ENCODE data around the gene ANKRD53.
"Not testable (repeated sequence)": the region's sequence is repeated elsewhere in the genome, so short reads cannot be mapped to it uniquely, and the experiment has no call there.

The ANKRD53 gene

DNA sequence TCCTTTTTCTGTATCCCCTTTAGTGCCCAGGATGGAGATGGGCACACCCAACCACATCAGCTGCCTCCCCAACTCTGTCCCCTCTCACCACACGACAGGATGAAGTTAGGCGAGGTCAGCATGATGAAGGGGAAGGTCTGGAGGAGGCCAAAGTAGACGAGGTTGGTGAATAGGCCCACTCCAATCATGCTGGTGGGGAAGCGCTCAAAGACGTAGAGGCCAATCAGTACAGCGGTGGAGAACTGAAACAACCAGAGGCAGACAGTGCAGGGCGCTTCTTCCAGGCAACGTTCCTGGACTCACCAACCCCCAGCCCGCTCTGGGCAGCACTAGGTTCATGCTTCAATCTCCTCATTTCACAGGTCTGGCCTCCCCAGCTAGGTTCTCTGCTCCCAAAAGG is 13.3 kb downstream of the ANKRD53 start:
- DNase-seq = no peak

DNA sequence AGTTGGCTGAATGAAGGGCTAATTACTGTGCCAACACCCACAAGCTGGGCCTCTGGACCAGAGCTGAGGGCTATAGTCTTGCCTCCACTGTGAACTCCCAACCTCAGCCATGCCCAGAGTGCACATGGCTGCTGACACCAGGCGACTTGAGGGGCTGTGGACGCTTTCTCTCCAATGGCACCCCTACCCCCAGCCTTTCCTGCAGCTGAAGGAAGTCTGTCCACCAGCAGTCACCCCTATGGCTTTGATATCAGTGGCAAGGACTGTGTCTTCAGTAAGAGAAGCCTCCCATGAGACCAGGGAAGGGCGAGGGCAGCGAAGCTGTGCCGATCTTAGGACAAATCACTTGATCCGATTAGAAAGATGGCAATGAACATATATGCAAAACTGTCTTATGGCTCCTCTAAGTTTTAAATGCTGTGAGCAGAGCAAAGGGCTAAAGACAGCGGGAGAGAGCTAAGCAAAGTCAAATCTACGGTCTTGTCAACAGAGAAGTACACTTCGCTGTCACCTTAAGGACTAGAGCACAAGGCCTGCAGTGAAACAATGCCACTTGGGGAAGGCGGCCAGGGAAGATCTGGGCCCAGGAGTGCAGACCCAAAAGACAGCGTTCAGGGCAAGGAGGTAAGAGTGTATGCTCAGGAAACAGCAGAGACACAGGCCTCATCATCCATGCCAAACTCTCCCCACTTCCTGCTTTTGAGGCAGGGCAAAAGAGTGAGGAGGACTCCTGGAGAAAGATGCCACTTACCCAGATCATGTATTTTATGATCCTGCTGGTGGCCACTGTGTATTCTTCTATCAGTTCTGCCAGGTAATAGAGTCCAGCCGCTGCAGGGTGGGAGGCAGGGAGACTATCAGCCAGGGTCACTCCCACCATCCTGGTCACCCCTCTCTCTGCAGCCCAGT is 14.8 kb downstream of the ANKRD53 start:
- no peak for DNase-seq

GRCh38 chr2:70994009-70994698 is 15.7 kb downstream of the ANKRD53 start:
- peak; percentile 48 for DNase-seq

- peak; percentile 90 for DNase-seq
Measured at GRCh38 chr2:70994699-70995425, 16.4 kb downstream of the ANKRD53 start, which contains the start of gene TEX261. Gene TEX261 (minus strand): TSS chr2:70994873. CDS start chr2:70994757, 116 bp downstream.

DNA sequence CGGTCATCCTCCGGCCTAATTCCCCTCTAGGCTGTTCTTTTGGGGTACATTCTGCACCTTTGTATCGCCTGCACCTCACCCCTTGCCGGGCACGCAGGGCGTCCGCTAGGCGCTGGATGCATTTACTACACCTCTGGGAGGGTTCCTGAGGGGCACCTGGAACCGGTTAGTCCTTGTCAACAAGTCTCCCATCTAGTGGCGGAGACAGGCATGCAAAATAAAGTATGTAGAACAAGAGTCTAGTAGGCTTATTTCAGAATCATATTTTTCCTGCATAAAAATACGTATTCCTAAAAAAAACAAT is 16.9 kb downstream of the ANKRD53 start:
- DNase-seq = peak; percentile 12

DNA sequence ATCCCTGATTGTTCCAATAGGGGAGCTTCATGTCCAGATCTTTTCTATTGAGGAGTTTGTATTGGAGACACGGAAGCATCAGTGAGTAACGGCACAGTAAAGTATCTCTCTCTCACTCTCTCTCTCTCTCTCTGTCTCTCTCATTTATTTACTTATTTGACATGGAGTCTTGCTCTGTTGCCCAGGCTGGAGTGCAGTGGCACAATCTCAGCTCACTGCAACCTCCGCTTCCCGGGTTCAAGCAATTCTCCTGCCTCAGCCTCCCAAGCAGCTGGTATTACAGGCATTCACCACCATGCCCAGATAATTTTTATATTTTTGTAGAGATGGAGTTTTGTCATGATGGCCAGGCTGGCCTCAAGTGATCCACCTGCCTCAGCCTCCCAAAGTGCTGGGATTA is 20.5 kb downstream of the ANKRD53 start:
- DNase-seq = not testable (repeated sequence)

- no peak for DNase-seq
Measured at GRCh38 chr2:70999362-70999761, 20.9 kb downstream of the ANKRD53 start.

- not testable (repeated sequence) for DNase-seq
Measured at GRCh38 chr2:70999931-71000330, 21.5 kb downstream of the ANKRD53 start.

DNA sequence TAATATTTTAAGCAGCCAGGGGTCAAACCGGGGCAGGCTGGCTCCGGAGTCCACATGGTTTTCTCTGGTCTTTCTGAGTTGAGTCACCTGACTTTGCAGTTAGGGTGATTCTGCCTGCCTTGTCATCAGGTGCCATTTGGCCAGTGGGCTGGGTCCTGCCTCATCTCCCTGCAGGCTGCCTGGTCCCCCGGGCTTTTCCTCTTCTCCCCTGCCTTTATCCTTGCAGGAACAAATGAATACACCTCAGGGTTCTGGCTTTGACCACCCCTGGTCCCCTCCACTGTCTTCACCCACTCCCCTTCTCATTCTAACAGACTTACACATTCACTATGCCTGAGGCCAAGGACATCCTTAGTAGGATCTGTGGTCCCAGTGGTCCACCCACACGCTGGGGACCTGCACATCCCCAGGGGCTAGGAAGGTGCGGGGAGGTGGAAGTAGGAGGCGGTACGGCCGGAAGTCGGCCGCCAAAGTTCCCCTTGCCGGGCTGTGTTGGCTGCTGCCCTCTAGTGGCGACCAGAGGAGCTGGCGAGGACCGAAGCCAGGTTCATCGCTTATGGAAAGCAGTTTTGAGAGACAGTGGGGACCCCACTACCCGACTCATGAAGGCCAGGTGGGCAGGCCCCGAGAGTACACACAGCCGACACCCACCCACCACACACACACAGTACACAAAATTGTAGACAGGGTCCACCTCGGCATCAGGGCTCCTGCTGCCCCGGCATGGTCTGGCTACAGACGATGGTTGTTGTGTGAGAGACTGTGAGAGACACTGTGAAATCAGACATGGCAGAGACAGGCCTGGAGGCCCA is 22.6 kb downstream of the ANKRD53 start:
- DNase-seq = peak; percentile 71

DNA sequence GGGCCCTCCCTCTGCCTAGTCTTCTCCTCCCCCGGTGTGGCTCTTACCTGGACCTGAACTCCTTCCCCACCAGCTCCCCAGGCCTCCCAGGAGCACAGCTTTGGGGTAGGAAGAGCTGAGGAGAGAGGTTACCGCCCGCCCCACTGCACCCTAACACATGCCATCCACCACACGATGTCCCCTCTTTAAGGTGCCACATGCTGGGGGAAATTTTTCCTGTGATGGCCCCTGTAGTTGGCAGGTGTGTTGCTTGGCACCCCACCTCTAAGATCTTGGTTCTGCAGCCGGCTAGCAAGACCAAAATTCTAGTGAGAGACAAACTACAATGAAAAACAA is 23.1 kb downstream of the ANKRD53 start:
- DNase-seq = no peak

GRCh38 chr2:71001981-71002570 is 23.6 kb downstream of the ANKRD53 start:
- no peak for DNase-seq

DNA sequence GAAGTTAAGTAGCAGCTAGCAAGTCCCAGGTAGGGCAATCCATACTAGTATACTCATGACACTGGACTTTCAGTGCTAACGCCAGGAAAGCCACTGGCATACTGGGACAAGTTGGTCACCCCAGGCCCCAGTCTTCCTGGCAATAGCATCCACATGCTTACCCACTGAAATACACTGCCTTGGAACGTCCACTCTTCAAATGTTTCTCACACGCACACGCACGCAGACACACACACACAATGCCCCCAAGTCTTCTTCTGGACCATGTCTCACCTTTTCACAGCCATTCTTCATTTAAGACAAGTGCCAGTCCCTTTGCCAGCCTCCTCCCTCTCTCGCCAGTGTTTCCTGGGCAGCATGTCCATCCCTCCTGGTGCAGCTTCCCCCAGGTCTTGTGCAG is 25.0 kb downstream of the ANKRD53 start:
- no peak for DNase-seq

- DNase-seq = no peak
Measured at GRCh38 chr2:71003966-71004755, 25.7 kb downstream of the ANKRD53 start.

DNA sequence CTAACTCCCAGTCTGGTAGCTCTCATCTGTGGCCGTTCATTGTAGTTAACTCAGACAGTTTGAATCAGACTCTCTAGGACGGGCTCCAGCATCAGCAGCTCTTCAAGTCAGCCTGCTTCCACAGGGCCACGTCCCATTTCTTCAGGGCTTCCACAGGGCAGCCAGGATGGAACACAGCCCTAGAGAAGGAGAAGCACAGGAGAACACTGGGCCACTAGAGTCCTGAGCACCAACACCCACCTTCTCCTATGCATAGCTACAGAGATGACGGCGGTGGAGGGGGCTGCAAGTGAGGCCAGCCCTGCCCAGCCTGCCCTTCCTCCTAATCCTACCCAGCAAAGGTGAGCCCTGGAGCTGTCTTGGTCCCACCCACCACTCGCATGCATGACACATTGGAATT is 26.4 kb downstream of the ANKRD53 start:
- DNase-seq = no peak

DNA sequence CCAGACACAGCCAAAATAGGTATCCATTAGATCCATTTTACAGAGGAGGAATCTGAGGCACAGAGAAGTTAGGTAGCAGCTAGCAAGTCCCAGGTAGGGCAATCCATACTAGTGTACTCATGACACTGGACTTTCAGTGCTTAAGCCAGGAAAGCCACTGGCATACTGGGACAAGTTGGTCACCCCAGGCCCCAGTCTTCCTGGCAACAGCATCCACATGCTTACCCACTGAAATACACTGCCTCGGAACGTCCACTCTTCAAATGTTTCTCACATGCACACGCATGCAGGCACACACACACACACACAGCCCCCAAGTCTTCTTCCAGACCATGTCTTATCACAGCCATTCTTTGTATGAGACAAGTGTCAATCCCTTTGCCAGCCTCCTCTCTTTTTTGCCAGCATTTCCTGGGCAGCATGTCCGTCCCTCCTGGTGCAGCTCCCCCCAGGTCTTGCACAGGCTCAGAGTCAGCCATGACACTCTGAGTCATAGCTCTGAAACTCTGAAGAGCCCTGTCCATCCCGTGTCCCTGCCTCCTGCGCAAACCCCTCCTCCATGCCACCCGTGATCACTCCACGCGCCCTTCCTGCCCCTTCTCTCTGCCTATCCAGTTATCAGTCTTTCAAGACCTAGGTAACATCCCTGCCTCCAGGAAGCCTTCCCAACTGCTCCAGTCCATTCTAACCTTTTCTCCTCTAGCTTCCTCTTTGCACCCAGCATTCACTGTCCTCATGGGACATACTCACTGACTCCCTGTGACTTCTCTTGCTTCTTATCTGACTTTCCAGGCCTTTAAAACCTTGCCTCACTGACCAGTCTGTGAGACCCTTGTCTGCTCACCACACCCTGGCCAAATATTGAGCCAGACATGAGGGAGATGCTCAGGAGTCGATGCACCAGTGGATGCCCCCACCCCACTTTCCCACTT is 27.1 kb downstream of the ANKRD53 start:
- no peak for DNase-seq

- DNase-seq = no peak
Measured at GRCh38 chr2:71006323-71006722, 27.9 kb downstream of the ANKRD53 start.

- no peak for DNase-seq
Measured at GRCh38 chr2:71006955-71007799, 28.7 kb downstream of the ANKRD53 start.

GRCh38 chr2:71008342-71008741 is 29.9 kb downstream of the ANKRD53 start:
- no peak for DNase-seq

DNA sequence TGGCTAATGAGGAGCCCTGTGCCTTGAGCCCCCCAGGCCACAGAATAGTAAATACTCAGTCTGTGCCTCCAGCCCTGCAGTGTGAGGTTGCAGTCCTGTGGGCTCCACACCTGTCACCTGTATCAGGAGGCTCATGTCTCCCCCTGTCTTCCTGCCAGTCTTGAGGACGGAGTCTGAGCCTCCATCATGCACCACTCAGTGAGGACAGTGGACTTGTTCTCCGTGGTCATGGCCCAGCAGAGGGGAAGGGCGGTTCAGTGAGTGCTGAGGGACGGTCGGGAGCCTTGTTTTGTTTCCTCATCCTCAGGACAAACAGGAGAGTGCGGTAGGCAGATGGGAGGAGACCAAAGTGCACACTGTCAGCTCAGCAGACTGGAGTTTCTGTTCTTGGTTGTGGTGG is 33.4 kb downstream of the ANKRD53 start:
- DNase-seq = not testable (repeated sequence)
